GM19438 (cell line): ENCODE data around the gene CUEDC1.

Source experiments
- ATAC-seq: cut with Tn5 transposase; IDR thresholded peaks from one replicate; pipeline ENCODE4 v1.9.1; 2021; ENCODE audit warnings: low read depth; ENCODE audit not compliant: unreplicated experiment

CUEDC1 gene

GRCh38 chr17:57902117-57902799, 53.0 kb downstream of the CUEDC1 start:
- ATAC-seq = no peak

GRCh38 chr17:57900991-57901743, 54.0 kb downstream of the CUEDC1 start:
- no peak for ATAC-seq

GRCh38 chr17:57899822-57900221, 55.4 kb downstream of the CUEDC1 start:
- no peak for ATAC-seq

GRCh38 chr17:57899391-57899790, 55.8 kb downstream of the CUEDC1 start:
- no peak for ATAC-seq

- no peak for ATAC-seq
Observed at GRCh38 chr17:57898487-57899311, 56.5 kb downstream of the CUEDC1 start.

- ATAC-seq = no peak
Observed at GRCh38 chr17:57895382-57896060, 59.7 kb downstream of the CUEDC1 start.

- no peak for ATAC-seq
Observed at GRCh38 chr17:57894848-57895247, 60.4 kb downstream of the CUEDC1 start.

- no peak for ATAC-seq
Observed at GRCh38 chr17:57892820-57893595, 62.2 kb downstream of the CUEDC1 start.

- ATAC-seq = no peak
Observed at GRCh38 chr17:57892146-57892819, 62.9 kb downstream of the CUEDC1 start.

- ATAC-seq = no peak
Observed at GRCh38 chr17:57890857-57891232, 64.4 kb downstream of the CUEDC1 start.

- no peak for ATAC-seq
Observed at GRCh38 chr17:57889892-57890856, 65.0 kb downstream of the CUEDC1 start.

- no peak for ATAC-seq
Observed at GRCh38 chr17:57889252-57889651, 66.0 kb downstream of the CUEDC1 start.

GRCh38 chr17:57888311-57889216, 66.6 kb downstream of the CUEDC1 start:
- no peak for ATAC-seq

GRCh38 chr17:57887161-57887560, 68.1 kb downstream of the CUEDC1 start:
- no peak for ATAC-seq

- ATAC-seq = no peak
Observed at GRCh38 chr17:57886020-57886419, 69.2 kb downstream of the CUEDC1 start.

GRCh38 chr17:57885148-57885915, 69.9 kb downstream of the CUEDC1 start:
- no peak for ATAC-seq
